WTC11 (cell line): ENCODE data around the gene KRT32. TPM values are rescaled to one million over a fixed set of nuclear protein-coding genes. Genes with fewer than 3 reads are reported as not detected.

Experiments used
- ATAC-seq: fragments of 200-7000 bp; cut with Tn5 transposase; 2 replicates; pipeline ENCODE4 v1.10.0; 2021; ENCODE audit warnings: mild to moderate bottlenecking, moderate library complexity
- CTCF ChIA-PET: fragments of 300-600 bp; sonication (Branson Sonifier 250); formaldehyde crosslinking; loops from one replicate; lab custom pipeline; 2021; ENCODE audit warnings: antibody characterized with exemption; lab: Charles Lee
- POLR2A ChIA-PET: fragments of 350-600 bp; sonication (Branson Sonifier 250); formaldehyde crosslinking; loops from one replicate; lab custom pipeline; 2021; ENCODE audit warnings: antibody characterized with exemption; lab: Charles Lee
- DNase-seq: peaks from one replicate; pipeline ENCODE4 v3.0.0; 2021; ENCODE audit warnings: low spot score
- H3K27ac Mint-ChIP-seq: 2 replicates; pipeline ENCODE4 v1.8.0; 2021; ENCODE audit warnings: mixed read lengths
- H3K27me3 Mint-ChIP-seq: 2 replicates; pipeline ENCODE4 v1.8.0; 2021; ENCODE audit warnings: low read depth, mild to moderate bottlenecking, moderate library complexity, mixed read lengths
- H3K36me3 Mint-ChIP-seq: 2 replicates; pipeline ENCODE4 v1.8.0; 2021; ENCODE audit warnings: mixed read lengths
- H3K4me1 Mint-ChIP-seq: 2 replicates; pipeline ENCODE4 v1.8.0; 2022; ENCODE audit warnings: mixed read lengths
- H3K4me3 Mint-ChIP-seq: 2 replicates; pipeline ENCODE4 v1.8.0; 2021; ENCODE audit warnings: mild to moderate bottlenecking, moderate library complexity, mixed read lengths
- H3K9me3 Mint-ChIP-seq: 2 replicates; pipeline ENCODE4 v1.8.0; 2021; ENCODE audit warnings: mixed read lengths
- CBFB ChIP-seq: sonication (generic); formaldehyde crosslinking; IDR thresholded peaks from 2 replicates; pipeline ENCODE4 v1.8.1; 2022; ENCODE audit warnings: mild to moderate bottlenecking, low read depth, missing genetic modification reagents
- CREM ChIP-seq: sonication (generic); formaldehyde crosslinking; IDR thresholded peaks from 2 replicates; pipeline ENCODE4 v1.8.1; 2022; ENCODE audit warnings: mild to moderate bottlenecking, missing genetic modification reagents, moderate library complexity
- EMX1 ChIP-seq: fragments of 250-450 bp; sonication (Bioruptor Pico); IDR thresholded peaks from 2 replicates; pipeline ENCODE4 v1.8.0; 2021; ENCODE audit warnings: mild to moderate bottlenecking
- ERG ChIP-seq: fragments of 250-450 bp; sonication (Bioruptor Pico); IDR thresholded peaks from 2 replicates; pipeline ENCODE4 v1.8.0; 2021; ENCODE audit warnings: mild to moderate bottlenecking
- GABPB1 ChIP-seq: sonication (generic); formaldehyde crosslinking; IDR thresholded peaks from 2 replicates; pipeline ENCODE4 v1.8.1; 2023; ENCODE audit warnings: mild to moderate bottlenecking, missing genetic modification reagents
- IRF1 ChIP-seq: sonication (generic); formaldehyde crosslinking; IDR thresholded peaks from 2 replicates; pipeline ENCODE4 v1.8.0; 2023; ENCODE audit warnings: missing genetic modification reagents
- NR1H2 ChIP-seq: sonication (generic); formaldehyde crosslinking; IDR thresholded peaks from 2 replicates; pipeline ENCODE4 v1.9.0; 2021; ENCODE audit warnings: mild to moderate bottlenecking, moderate library complexity, missing genetic modification reagents
- NR2C2 ChIP-seq: sonication (generic); formaldehyde crosslinking; IDR thresholded peaks from 2 replicates; pipeline ENCODE4 v1.8.0; 2022; ENCODE audit warnings: mild to moderate bottlenecking, missing genetic modification reagents
- OVOL2 ChIP-seq: fragments of 250-450 bp; sonication (Bioruptor Pico); IDR thresholded peaks from 2 replicates; pipeline ENCODE4 v1.9.0; 2021; ENCODE audit warnings: mild to moderate bottlenecking, borderline replicate concordance
- SP1 ChIP-seq: sonication (generic); formaldehyde crosslinking; conservative IDR thresholded peaks from 2 replicates; pipeline ENCODE4 v1.8.1; 2022; ENCODE audit warnings: missing genetic modification reagents
- TEAD1 ChIP-seq: sonication (generic); formaldehyde crosslinking; IDR thresholded peaks from 2 replicates; pipeline ENCODE4 v1.8.0; 2022; ENCODE audit warnings: mild to moderate bottlenecking, missing genetic modification reagents
- USF2 ChIP-seq: sonication (generic); formaldehyde crosslinking; IDR thresholded peaks from 2 replicates; pipeline ENCODE4 v1.8.1; 2023; ENCODE audit warnings: mild to moderate bottlenecking, missing genetic modification reagents, moderate library complexity
- ZNF232 ChIP-seq: sonication (generic); formaldehyde crosslinking; IDR thresholded peaks from 2 replicates; pipeline ENCODE4 v1.8.0; 2022; ENCODE audit warnings: mild to moderate bottlenecking, missing genetic modification reagents
- ZNF263 ChIP-seq: sonication (generic); formaldehyde crosslinking; IDR thresholded peaks from 2 replicates; pipeline ENCODE4 v1.8.1; 2022; ENCODE audit warnings: low read depth, mild to moderate bottlenecking, moderate library complexity, missing genetic modification reagents
- ZNF396 ChIP-seq: fragments of 250-450 bp; sonication (Bioruptor Pico); IDR thresholded peaks from 2 replicates; pipeline ENCODE4 v1.8.0; 2021; ENCODE audit warnings: mild to moderate bottlenecking, moderate library complexity, borderline replicate concordance
- total RNA-seq: library from RNA; stranded (reverse); gene quantifications from 3 replicates; pipeline ENCODE4 v1.2.3, GENCODE V29; 2021
- TF ChIP-seq, protein P1 (sequence below): sonication (generic); formaldehyde crosslinking; IDR thresholded peaks from 2 replicates; pipeline ENCODE4 v1.8.1; 2023; ENCODE audit warnings: mild to moderate bottlenecking, missing genetic modification reagents
- TF ChIP-seq, protein P2 (sequence below): fragments of 200-600 bp; IDR thresholded peaks from 2 replicates; pipeline ENCODE4 v1.8.0; 2022; ENCODE audit warnings: antibody characterized with exemption
- TF ChIP-seq, protein P3 (sequence below): sonication (generic); formaldehyde crosslinking; IDR thresholded peaks from 2 replicates; pipeline ENCODE4 v1.8.1; 2023; ENCODE audit warnings: mild to moderate bottlenecking, missing genetic modification reagents, borderline replicate concordance
- TF ChIP-seq, protein P4 (sequence below): sonication (generic); formaldehyde crosslinking; IDR thresholded peaks from 2 replicates; pipeline ENCODE4 v1.8.0; 2023; ENCODE audit warnings: mild to moderate bottlenecking, missing genetic modification reagents

KRT32 gene
- total RNA-seq, 1 experiment from 2014 or later: not detected

GRCh38 chr17:41413353-41413957 lies 53.7 kb downstream of the KRT32 start (continued):
- TF ChIP-seq, protein P1, sequence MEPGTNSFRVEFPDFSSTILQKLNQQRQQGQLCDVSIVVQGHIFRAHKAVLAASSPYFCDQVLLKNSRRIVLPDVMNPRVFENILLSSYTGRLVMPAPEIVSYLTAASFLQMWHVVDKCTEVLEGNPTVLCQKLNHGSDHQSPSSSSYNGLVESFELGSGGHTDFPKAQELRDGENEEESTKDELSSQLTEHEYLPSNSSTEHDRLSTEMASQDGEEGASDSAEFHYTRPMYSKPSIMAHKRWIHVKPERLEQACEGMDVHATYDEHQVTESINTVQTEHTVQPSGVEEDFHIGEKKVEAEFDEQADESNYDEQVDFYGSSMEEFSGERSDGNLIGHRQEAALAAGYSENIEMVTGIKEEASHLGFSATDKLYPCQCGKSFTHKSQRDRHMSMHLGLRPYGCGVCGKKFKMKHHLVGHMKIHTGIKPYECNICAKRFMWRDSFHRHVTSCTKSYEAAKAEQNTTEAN (CRISPR knock-in tag): no peak
- TF ChIP-seq CBFB (CRISPR knock-in tag): no peak
- TF ChIP-seq ZNF396 (CRISPR knock-in tag): no peak
- no peak for TF ChIP-seq TEAD1 (CRISPR knock-in tag)
- no peak for TF ChIP-seq SP1 (CRISPR knock-in tag)
- no peak for TF ChIP-seq EMX1 (CRISPR knock-in tag)
- TF ChIP-seq, protein P2, sequence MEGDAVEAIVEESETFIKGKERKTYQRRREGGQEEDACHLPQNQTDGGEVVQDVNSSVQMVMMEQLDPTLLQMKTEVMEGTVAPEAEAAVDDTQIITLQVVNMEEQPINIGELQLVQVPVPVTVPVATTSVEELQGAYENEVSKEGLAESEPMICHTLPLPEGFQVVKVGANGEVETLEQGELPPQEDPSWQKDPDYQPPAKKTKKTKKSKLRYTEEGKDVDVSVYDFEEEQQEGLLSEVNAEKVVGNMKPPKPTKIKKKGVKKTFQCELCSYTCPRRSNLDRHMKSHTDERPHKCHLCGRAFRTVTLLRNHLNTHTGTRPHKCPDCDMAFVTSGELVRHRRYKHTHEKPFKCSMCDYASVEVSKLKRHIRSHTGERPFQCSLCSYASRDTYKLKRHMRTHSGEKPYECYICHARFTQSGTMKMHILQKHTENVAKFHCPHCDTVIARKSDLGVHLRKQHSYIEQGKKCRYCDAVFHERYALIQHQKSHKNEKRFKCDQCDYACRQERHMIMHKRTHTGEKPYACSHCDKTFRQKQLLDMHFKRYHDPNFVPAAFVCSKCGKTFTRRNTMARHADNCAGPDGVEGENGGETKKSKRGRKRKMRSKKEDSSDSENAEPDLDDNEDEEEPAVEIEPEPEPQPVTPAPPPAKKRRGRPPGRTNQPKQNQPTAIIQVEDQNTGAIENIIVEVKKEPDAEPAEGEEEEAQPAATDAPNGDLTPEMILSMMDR: no peak

- ATAC-seq (no peak), DNase-seq (no peak)
- Mint-ChIP-seq H3K36me3 (no peaks in the 10 kb centered on the region), H3K9me3 (no peaks in the 10 kb centered on the region), H3K27me3 (no peaks in the 10 kb centered on the region), H3K27ac (no peak overlapping the region), H3K4me3 (no peak overlapping the region), H3K4me1 (peaks cover 23% of the 10 kb centered on the region)
- ChIA-PET CTCF (interaction anchor here (3.6 kb wide), 1 partner anchor 138 kb away, joined by 23 read pairs; no protein-coding TSS in a partner anchor), POLR2A (no interaction called here)
- TF ChIP-seq OVOL2 (no peak), GABPB1 (CRISPR knock-in tag) (no peak), ZNF232 (CRISPR knock-in tag) (no peak), IRF1 (CRISPR knock-in tag) (no peak), ZNF263 (CRISPR knock-in tag) (no peak), CREM (no peak), ERG (CRISPR knock-in tag) (no peak), NR1H2 (no peak), NR2C2 (CRISPR knock-in tag) (no peak), USF2 (no peak)
- TF ChIP-seq, protein P3, sequence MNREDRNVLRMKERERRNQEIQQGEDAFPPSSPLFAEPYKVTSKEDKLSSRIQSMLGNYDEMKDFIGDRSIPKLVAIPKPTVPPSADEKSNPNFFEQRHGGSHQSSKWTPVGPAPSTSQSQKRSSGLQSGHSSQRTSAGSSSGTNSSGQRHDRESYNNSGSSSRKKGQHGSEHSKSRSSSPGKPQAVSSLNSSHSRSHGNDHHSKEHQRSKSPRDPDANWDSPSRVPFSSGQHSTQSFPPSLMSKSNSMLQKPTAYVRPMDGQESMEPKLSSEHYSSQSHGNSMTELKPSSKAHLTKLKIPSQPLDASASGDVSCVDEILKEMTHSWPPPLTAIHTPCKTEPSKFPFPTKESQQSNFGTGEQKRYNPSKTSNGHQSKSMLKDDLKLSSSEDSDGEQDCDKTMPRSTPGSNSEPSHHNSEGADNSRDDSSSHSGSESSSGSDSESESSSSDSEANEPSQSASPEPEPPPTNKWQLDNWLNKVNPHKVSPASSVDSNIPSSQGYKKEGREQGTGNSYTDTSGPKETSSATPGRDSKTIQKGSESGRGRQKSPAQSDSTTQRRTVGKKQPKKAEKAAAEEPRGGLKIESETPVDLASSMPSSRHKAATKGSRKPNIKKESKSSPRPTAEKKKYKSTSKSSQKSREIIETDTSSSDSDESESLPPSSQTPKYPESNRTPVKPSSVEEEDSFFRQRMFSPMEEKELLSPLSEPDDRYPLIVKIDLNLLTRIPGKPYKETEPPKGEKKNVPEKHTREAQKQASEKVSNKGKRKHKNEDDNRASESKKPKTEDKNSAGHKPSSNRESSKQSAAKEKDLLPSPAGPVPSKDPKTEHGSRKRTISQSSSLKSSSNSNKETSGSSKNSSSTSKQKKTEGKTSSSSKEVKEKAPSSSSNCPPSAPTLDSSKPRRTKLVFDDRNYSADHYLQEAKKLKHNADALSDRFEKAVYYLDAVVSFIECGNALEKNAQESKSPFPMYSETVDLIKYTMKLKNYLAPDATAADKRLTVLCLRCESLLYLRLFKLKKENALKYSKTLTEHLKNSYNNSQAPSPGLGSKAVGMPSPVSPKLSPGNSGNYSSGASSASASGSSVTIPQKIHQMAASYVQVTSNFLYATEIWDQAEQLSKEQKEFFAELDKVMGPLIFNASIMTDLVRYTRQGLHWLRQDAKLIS: no peak
- TF ChIP-seq, protein P4, sequence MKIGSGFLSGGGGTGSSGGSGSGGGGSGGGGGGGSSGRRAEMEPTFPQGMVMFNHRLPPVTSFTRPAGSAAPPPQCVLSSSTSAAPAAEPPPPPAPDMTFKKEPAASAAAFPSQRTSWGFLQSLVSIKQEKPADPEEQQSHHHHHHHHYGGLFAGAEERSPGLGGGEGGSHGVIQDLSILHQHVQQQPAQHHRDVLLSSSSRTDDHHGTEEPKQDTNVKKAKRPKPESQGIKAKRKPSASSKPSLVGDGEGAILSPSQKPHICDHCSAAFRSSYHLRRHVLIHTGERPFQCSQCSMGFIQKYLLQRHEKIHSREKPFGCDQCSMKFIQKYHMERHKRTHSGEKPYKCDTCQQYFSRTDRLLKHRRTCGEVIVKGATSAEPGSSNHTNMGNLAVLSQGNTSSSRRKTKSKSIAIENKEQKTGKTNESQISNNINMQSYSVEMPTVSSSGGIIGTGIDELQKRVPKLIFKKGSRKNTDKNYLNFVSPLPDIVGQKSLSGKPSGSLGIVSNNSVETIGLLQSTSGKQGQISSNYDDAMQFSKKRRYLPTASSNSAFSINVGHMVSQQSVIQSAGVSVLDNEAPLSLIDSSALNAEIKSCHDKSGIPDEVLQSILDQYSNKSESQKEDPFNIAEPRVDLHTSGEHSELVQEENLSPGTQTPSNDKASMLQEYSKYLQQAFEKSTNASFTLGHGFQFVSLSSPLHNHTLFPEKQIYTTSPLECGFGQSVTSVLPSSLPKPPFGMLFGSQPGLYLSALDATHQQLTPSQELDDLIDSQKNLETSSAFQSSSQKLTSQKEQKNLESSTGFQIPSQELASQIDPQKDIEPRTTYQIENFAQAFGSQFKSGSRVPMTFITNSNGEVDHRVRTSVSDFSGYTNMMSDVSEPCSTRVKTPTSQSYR (CRISPR knock-in tag): no peak
Measured at GRCh38 chr17:41411072-41411840, 55.9 kb downstream of the KRT32 start.
